Activated CD4-positive, alpha-beta T cell treated with anti-CD3 and anti-CD28 coated beads, Interleukin-2, amount 50 U/mL, for 4 hours (primary cell): ENCODE data around the gene ZBTB43.

Experiments
- DNase-seq, 2 experiments: peaks; one replicate each; pipeline ENCODE4 v3.0.0-alpha.2; 2020

Gene ZBTB43

GRCh38 chr9:126860757-126861466, 56.1 kb downstream of the ZBTB43 start:
- no peak for DNase-seq

- DNase-seq = no peak
Observed at GRCh38 chr9:126861707-126862103, 56.9 kb downstream of the ZBTB43 start.

GRCh38 chr9:126862104-126862761, 57.4 kb downstream of the ZBTB43 start:
- no peak for DNase-seq

- DNase-seq = no peak
Observed at GRCh38 chr9:126864771-126865170, 59.9 kb downstream of the ZBTB43 start.

- DNase-seq = no peak
Observed at GRCh38 chr9:126869368-126869767, 64.5 kb downstream of the ZBTB43 start.

GRCh38 chr9:126872516-126872915, 67.7 kb downstream of the ZBTB43 start:
- DNase-seq = no peak

- no peak for DNase-seq
Observed at GRCh38 chr9:126874546-126875314, 69.9 kb downstream of the ZBTB43 start.

GRCh38 chr9:126875756-126876510, 71.1 kb downstream of the ZBTB43 start:
- no peak for DNase-seq

GRCh38 chr9:126876531-126876930, 71.7 kb downstream of the ZBTB43 start:
- DNase-seq = no peak

GRCh38 chr9:126877418-126877817, 72.6 kb downstream of the ZBTB43 start:
- no peak for DNase-seq

GRCh38 chr9:126879288-126879687, 74.4 kb downstream of the ZBTB43 start:
- DNase-seq = no peak

- DNase-seq = no peak
Observed at GRCh38 chr9:126880226-126880946, 75.5 kb downstream of the ZBTB43 start.

GRCh38 chr9:126880947-126881332, 76.1 kb downstream of the ZBTB43 start:
- no peak for DNase-seq

GRCh38 chr9:126882746-126883145, 77.9 kb downstream of the ZBTB43 start:
- DNase-seq = no peak

- DNase-seq = no peak
Observed at GRCh38 chr9:126883636-126884035, 78.8 kb downstream of the ZBTB43 start.

- DNase-seq = no peak
Observed at GRCh38 chr9:126885131-126885641, 80.3 kb downstream of the ZBTB43 start.

GRCh38 chr9:126886034-126886822, 81.4 kb downstream of the ZBTB43 start:
- DNase-seq = no peak

- no peak for DNase-seq
Observed at GRCh38 chr9:126886897-126887296, 82.1 kb downstream of the ZBTB43 start.
